Prostate gland (tissue), 2 donors: ENCODE measurements around the gene RTP5.
"Not testable (repeated sequence)": the region's sequence is repeated elsewhere in the genome, so short reads cannot be mapped to it uniquely, and the experiment has no call there.

Experiments used
- POLR2A ChIP-seq: fragments of 450-650 bp; IDR thresholded peaks from one replicate; pipeline ENCODE4 v1.6.1; 2016; ENCODE audit warnings: antibody characterized with exemption, mild to moderate bottlenecking
- POLR2AphosphoS5 ChIP-seq: sonication (generic); formaldehyde crosslinking; IDR thresholded peaks from one replicate; pipeline ENCODE4 v1.6.1; 2017; ENCODE audit warnings: antibody characterized with exemption
- TF ChIP-seq, protein P1 (sequence below), 4 experiments: fragments of 200-600 bp in 2 of 4; fragments of 450-650 bp in 2 of 4; sonication (generic) in 2 of 4; IDR thresholded peaks; 1 replicate in 3 of 4; 2 replicates in 1 of 4; pipeline ENCODE4 v1.5.1; 2016 to 2019; ENCODE audit warnings: antibody characterized with exemption in 4 of 4, mild to moderate bottlenecking in 2 of 4, moderate library complexity in 2 of 4

GRCh38 chr2:241819947-241820624 lies 49.4 kb upstream of the RTP5 start:
- TF ChIP-seq POLR2AphosphoS5, POLR2A: not testable (repeated sequence)
- TF ChIP-seq, protein P1, sequence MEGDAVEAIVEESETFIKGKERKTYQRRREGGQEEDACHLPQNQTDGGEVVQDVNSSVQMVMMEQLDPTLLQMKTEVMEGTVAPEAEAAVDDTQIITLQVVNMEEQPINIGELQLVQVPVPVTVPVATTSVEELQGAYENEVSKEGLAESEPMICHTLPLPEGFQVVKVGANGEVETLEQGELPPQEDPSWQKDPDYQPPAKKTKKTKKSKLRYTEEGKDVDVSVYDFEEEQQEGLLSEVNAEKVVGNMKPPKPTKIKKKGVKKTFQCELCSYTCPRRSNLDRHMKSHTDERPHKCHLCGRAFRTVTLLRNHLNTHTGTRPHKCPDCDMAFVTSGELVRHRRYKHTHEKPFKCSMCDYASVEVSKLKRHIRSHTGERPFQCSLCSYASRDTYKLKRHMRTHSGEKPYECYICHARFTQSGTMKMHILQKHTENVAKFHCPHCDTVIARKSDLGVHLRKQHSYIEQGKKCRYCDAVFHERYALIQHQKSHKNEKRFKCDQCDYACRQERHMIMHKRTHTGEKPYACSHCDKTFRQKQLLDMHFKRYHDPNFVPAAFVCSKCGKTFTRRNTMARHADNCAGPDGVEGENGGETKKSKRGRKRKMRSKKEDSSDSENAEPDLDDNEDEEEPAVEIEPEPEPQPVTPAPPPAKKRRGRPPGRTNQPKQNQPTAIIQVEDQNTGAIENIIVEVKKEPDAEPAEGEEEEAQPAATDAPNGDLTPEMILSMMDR (IDR thresholded peaks at IDR 0.05), result not testable (repeated sequence)
